GM06990 (cell line): Measurements from ENCODE around the gene KCNE3.
"Not testable (repeated sequence)": the region's sequence is repeated elsewhere in the genome, so short reads cannot be mapped to it uniquely, and the experiment has no call there.

Experiments
- DNase-seq: peaks from one replicate; pipeline ENCODE4 v3.0.0-alpha.2; 2011; ENCODE audit not compliant: insufficient read length; ENCODE audit errors: extremely low read depth
- H3K27me3 ChIP-seq: replicated peaks from 2 replicates; pipeline ENCODE4 v1.6.0; 2011; ENCODE audit warnings: low read length; ENCODE audit not compliant: control insufficient read depth, insufficient read depth
- H3K36me3 ChIP-seq: 2 replicates; pipeline ENCODE4 v1.5.1; 2011; ENCODE audit warnings: low read length; ENCODE audit not compliant: control insufficient read depth, insufficient read depth
- H3K4me3 ChIP-seq: replicated peaks from 2 replicates; pipeline ENCODE4 v1.5.1; 2011; ENCODE audit warnings: low read depth, mild to moderate bottlenecking, control low read depth, low read length
- CTCF ChIP-seq: IDR thresholded peaks from 2 replicates; pipeline ENCODE4 v1.5.1; 2011; ENCODE audit warnings: low read length, control low read depth, mild to moderate bottlenecking, inconsistent platforms; ENCODE audit not compliant: insufficient read depth, poor library complexity, severe bottlenecking

Gene KCNE3

DNA sequence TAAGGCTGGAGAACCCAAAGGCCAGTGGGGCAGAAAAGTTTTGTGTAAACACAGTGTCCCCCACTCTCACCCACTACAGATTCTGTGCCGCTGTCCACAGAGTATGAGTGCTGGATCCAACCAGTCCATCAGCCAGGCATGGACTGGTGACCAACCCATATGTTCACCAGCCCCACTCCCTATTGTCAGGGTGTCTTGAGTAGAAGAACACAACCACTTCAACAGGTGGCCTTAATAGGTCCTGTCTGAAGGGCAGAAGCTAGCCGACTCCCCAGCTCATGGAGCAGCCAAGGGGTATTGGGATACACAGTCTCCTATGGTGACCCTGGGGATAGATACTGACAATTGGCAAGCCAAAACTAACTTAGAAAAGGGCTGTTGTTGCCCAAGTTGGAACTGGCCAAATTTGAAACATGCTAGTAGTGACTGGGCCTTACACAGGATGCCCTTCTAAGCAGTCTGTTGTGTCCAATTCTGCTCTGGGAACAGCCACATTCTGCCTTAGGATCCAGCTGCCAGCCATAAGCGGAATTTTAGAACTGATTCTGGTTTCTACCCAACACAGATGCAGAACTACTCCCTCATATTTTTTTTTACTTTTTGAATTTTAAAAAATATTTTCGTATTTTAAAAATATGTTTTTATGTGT is 49.4 kb downstream of the KCNE3 start:
- H3K36me3 ChIP-seq: no peaks in the 10 kb centered on the region
- TF ChIP-seq CTCF: no peak
- no peaks in the 10 kb centered on the region for H3K27me3 ChIP-seq
- H3K4me3 ChIP-seq: no peak overlapping the region
- DNase-seq: no peak

DNA sequence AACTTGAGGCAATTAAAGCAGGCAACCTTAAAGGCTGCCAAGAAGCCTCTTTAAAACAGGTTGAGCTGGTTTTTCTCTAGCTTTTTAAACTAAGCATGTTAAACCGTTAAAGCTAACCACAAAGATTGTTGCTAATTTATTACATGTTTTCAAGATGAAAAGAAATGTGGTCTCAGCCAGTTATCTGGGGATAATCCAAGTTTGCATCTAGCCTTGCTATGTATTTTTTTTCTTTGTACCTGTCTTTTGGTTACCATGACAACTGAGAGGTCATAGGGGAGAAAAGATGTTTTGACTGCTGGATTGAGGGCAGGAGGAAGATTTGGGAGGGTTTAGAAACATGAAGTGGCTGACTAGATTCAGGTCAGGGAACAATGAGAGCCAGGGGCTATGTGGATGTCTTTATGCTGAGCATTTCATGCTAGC is 50.0 kb downstream of the KCNE3 start:
- Histone ChIP-seq H3K4me3 (no peak overlapping the region), H3K36me3 (no peaks in the 10 kb centered on the region), H3K27me3 (no peaks in the 10 kb centered on the region; the same call in 1 of the 2 replicates)
- no peak for DNase-seq
- no peak for TF ChIP-seq CTCF

DNA sequence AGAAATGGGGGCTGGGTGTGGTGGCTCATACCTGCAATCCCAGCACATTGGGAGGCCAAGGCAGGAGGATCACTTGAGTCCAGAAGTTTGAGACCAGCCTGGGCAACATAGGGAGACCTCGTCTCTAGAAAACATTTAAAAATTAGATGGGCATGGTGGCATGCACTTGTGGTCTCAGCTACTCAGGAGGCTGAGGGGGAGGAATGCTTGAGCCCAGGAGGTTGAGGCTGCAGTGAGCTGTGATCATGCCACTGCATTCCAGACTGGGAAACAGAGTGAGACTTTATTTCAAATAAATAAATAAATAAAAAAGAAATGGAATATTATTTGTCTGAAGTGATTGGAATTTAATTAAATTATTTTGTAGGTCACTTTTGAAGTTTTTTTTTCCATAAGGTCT is 50.4 kb downstream of the KCNE3 start:
- H3K27me3 ChIP-seq, H3K4me3 ChIP-seq, DNase-seq, H3K36me3 ChIP-seq: not testable (repeated sequence)

DNA sequence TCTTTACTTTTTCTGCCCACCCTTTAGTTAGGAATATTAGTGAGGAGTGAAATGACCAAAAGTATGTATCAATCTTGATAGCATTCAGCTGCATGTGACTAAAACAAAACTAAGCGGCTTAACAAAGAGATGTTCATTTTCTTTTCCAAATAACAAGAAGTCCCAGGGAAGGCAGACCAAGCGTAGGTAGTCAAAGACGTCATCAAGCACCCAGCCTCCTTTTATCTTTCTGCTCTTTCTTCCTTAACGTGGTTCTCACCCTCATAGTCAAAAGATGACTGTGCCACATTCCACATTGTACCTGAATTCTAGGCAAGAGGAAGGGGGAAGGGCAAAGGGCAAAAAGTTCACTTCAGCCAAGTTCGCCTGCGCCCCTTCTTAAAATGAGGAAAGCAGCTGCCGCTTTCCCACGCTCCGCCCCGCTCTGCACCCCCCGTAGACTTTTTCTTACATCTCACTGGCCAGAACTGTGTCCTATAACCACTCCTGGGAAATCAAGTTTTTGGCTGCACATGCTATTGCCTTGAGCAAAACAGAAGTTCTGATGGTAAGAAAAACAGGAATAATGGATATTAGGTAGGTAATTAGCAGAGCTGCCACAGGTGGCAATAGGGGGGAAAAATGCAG is 54.5 kb downstream of the KCNE3 start:
- no peak for DNase-seq
- H3K4me3 ChIP-seq: no peak overlapping the region
- TF ChIP-seq CTCF: no peak
- no peaks in the 10 kb centered on the region for H3K36me3 ChIP-seq
- no peaks in the 10 kb centered on the region; the same call in 1 of the 2 replicates for H3K27me3 ChIP-seq

- TF ChIP-seq CTCF: no peak
- Histone ChIP-seq H3K27me3 (no peaks in the 10 kb centered on the region; the same call in 1 of the 2 replicates), H3K4me3 (no peak overlapping the region), H3K36me3 (no peaks in the 10 kb centered on the region)
- DNase-seq: no peak
These were observed 55.0 kb downstream of the KCNE3 start for GRCh38 chr11:74412321-74412720.

GRCh38 chr11:74409633-74410032 is 57.7 kb downstream of the KCNE3 start:
- H3K27me3 ChIP-seq: no peaks in the 10 kb centered on the region; the same call in 1 of the 2 replicates
- H3K36me3 ChIP-seq: no peaks in the 10 kb centered on the region

More at GRCh38 chr11:74409633-74410032, 57.7 kb downstream of the KCNE3 start:
- no peak overlapping the region for H3K4me3 ChIP-seq
- no peak for TF ChIP-seq CTCF
- DNase-seq: no peak
